HG03064 (cell line): ENCODE measurements around the gene SAP30L.

Experiments used
- ATAC-seq: cut with Tn5 transposase; IDR thresholded peaks from one replicate; pipeline ENCODE4 v1.9.1; 2021; ENCODE audit warnings: low read depth; ENCODE audit not compliant: unreplicated experiment

Gene SAP30L

GRCh38 chr5:154418344-154418820, 27.4 kb upstream of the SAP30L start:
- no peak for ATAC-seq

- ATAC-seq: no peak
Measured at GRCh38 chr5:154419236-154419635, 26.6 kb upstream of the SAP30L start.

- no peak for ATAC-seq
Measured at GRCh38 chr5:154421868-154422267, 23.9 kb upstream of the SAP30L start.

- ATAC-seq: no peak
Measured at GRCh38 chr5:154422298-154422697, 23.5 kb upstream of the SAP30L start.

- no peak for ATAC-seq
Measured at GRCh38 chr5:154428208-154428607, 17.6 kb upstream of the SAP30L start.

GRCh38 chr5:154429341-154429740, 16.5 kb upstream of the SAP30L start:
- ATAC-seq: no peak

- ATAC-seq: no peak
Measured at GRCh38 chr5:154430466-154430865, 15.3 kb upstream of the SAP30L start.

GRCh38 chr5:154430961-154431630, 14.7 kb upstream of the SAP30L start:
- ATAC-seq: no peak

- no peak for ATAC-seq
Measured at GRCh38 chr5:154435226-154435625, 10.6 kb upstream of the SAP30L start.

GRCh38 chr5:154437281-154437965, 8.4 kb upstream of the SAP30L start:
- no peak for ATAC-seq

GRCh38 chr5:154440540-154440939, 5.3 kb upstream of the SAP30L start:
- ATAC-seq: no peak

GRCh38 chr5:154442801-154443200, 3.0 kb upstream of the SAP30L start:
- ATAC-seq: no peak

GRCh38 chr5:154444556-154445421, 1.0 kb upstream of the SAP30L start:
- no peak for ATAC-seq

- ATAC-seq: peak; percentile 13
Measured at GRCh38 chr5:154446195-154447088, 645 bp downstream of the SAP30L start.

GRCh38 chr5:154447089-154447725, 1.4 kb downstream of the SAP30L start:
- ATAC-seq: no peak

- ATAC-seq: no peak
Measured at GRCh38 chr5:154449786-154450185, 4.0 kb downstream of the SAP30L start.

GRCh38 chr5:154451957-154452356, 6.2 kb downstream of the SAP30L start:
- ATAC-seq: no peak

- ATAC-seq: no peak
Measured at GRCh38 chr5:154455585-154455984, 9.8 kb downstream of the SAP30L start.

GRCh38 chr5:154456540-154456939, 10.7 kb downstream of the SAP30L start:
- no peak for ATAC-seq

GRCh38 chr5:154459015-154459414, 13.2 kb downstream of the SAP30L start:
- no peak for ATAC-seq
